HFF-Myc (cell line): ENCODE measurements around the gene NTM.
A peak's percentile ranks its signal among the peaks of the same experiment; 100 is the strongest.

Source experiments
- DNase-seq: peaks from one replicate; pipeline ENCODE4 v3.0.0-alpha.2; 2011; ENCODE audit warnings: low read depth; ENCODE audit errors: extremely low read depth
- H3K4me3 ChIP-seq: replicated peaks from 2 replicates; pipeline ENCODE4 v1.5.1; 2011; ENCODE audit warnings: low read depth, mild to moderate bottlenecking, control low read depth, low read length
- TF ChIP-seq, protein P1 (sequence below): IDR thresholded peaks from 2 replicates; pipeline ENCODE4 v1.5.1; 2012; ENCODE audit warnings: mild to moderate bottlenecking, low read depth, low read length, control low read depth; ENCODE audit errors: missing control alignments

Gene NTM

GRCh38 chr11:131924457-131925201 lies 554.2 kb downstream of the NTM start:
- peak; percentile 52 for DNase-seq
- TF ChIP-seq, protein P1, sequence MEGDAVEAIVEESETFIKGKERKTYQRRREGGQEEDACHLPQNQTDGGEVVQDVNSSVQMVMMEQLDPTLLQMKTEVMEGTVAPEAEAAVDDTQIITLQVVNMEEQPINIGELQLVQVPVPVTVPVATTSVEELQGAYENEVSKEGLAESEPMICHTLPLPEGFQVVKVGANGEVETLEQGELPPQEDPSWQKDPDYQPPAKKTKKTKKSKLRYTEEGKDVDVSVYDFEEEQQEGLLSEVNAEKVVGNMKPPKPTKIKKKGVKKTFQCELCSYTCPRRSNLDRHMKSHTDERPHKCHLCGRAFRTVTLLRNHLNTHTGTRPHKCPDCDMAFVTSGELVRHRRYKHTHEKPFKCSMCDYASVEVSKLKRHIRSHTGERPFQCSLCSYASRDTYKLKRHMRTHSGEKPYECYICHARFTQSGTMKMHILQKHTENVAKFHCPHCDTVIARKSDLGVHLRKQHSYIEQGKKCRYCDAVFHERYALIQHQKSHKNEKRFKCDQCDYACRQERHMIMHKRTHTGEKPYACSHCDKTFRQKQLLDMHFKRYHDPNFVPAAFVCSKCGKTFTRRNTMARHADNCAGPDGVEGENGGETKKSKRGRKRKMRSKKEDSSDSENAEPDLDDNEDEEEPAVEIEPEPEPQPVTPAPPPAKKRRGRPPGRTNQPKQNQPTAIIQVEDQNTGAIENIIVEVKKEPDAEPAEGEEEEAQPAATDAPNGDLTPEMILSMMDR = no peak
- no peak overlapping the region for H3K4me3 ChIP-seq

- no peak for DNase-seq
- H3K4me3 ChIP-seq = no peak overlapping the region
- TF ChIP-seq, protein P1 = no peak
These were observed 555.4 kb downstream of the NTM start for GRCh38 chr11:131925829-131926228.

DNA sequence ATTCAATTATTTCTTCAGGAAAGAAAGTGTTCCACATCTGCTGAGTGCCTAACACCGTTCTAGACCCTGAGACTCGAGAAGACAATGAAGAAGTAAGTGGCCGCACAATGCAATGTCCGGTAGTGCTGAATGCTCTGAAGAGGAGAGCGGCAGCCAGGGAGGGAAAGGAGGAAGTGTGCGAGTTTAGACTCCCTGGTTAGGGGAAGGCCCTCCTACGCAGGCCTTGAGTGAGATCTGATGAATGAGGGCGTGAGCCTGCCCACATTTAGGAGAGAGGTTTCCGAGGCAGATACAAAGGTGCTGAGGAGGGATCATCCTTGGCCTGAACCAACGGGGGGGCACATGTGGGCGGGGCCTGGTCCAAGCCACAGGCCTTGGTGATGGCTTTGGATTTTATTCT lies 558.6 kb downstream of the NTM start:
- DNase-seq = no peak
- TF ChIP-seq, protein P1 = no peak
- no peak overlapping the region for H3K4me3 ChIP-seq

DNA sequence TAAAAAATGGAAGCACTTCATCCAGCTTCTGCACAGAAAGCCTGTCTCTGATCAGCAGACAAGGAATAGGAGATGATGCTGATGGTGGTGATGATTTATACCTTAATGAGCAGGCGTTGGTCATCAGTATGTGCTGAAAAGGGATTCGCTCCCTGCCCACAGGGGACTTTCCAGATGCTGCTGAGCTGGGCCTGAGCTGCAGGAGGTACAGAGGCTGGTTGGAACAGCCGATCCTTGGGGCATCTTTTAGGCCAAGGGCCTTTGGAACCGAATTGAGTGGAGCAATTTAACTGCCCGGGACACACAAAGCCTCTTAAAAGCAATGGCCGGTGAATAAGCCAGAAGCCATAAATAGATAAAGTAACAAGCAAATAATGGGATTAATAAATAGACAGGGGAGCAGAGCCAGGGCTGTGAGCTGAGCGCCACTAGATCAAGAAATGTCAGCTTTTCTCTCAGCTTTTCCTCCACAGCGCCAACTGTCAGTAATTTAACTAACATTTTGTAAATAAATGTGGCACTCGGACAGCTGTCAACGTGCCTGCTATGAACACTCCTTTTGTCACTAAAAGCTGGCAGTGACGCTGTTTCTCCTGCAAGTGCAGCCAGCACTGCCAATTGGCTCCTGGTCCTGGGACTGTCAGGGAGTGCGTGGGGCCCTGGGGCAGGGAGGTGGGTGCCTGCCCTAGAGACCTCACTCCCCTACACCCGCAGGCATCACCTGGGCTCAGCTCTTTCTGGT lies 562.3 kb downstream of the NTM start:
- H3K4me3 ChIP-seq = no peak overlapping the region
- TF ChIP-seq, protein P1 = no peak
- DNase-seq = no peak

- DNase-seq = no peak
- no peak overlapping the region for H3K4me3 ChIP-seq
- TF ChIP-seq, protein P1 = no peak
These were observed 563.6 kb downstream of the NTM start for GRCh38 chr11:131934006-131934405.

GRCh38 chr11:131938351-131938751 lies 567.9 kb downstream of the NTM start:
- DNase-seq = no peak
- TF ChIP-seq, protein P1 = no peak
- H3K4me3 ChIP-seq = no peak overlapping the region
